GM19240 (cell line): ENCODE data around the gene DVL2.

Experiments used
- DNase-seq: peaks from one replicate; pipeline ENCODE4 v3.0.0; 2011; ENCODE audit warnings: low spot score; ENCODE audit not compliant: insufficient read length

The DVL2 gene

DNA sequence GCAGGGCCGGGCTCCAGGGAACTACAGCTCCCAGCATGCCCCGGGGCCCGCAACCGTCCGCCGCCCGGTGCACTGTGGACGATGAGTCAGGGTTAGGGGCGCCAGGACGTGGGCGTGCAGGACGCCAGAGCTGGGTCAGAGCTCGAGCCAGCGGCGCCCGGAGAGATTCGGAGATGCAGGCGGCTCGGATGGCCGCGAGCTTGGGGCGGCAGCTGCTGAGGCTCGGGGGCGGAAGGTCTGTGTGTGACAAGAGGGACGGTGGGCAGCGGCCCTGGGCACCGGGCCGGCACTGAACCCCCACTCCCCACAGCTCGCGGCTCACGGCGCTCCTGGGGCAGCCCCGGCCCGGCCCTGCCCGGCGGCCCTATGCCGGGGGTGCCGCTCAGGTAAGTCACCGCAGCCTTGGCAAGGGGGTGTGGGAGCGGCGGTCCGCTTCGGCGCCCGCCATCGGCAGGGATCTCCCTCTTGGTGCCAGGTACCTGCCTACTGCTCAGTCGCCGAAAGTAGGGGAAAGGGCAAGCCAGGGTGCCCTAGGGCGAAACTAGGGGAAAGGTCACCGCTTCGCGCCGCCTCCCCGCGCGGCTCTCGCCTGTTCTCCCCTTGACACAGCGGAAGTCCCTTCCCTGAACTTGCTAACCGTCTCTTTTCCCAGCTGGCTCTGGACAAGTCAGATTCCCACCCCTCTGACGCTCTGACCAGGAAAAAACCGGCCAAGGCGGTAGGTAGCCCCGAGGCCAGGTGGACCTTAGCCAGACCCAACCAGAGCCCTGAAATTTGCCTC lies 14.3 kb downstream of the DVL2 start, which contains the start of the genes ACADVL and DLG4:
ACADVL (plus strand) TSS at position 127 of the 781 bp plus-strand sequence; CDS start at position 174, 47 bp downstream.
DLG4 (minus strand) TSS at position 25 of the 781 bp plus-strand sequence.
- peak; percentile 82 for DNase-seq

DNA sequence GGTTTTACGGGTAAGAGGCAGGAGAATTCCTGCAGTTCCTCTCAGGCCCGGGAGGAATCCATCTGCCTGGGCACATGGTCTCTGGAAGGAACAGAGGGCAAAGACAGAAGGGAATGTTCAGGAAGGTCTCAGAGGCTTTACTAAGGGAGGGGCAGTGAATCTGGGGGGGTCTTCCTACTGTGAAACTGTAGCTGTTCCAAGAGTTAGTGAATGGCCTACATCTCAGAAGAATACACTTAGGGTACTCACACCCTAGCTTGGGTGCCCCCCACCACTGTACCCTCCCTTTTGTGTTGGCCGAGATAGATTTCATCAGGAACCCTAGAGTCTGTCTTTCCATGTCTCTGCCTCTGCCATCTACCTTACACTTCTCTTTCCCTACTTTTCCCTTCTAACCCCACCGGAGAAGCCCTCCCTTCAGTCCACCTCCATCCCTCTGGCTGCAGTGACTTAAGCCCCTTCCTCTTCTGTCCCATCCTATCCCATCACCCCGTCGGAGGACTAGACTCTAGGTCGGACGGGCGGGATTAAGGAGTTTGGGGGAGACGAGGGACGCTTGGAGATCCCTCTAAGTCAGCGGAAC lies 15.0 kb downstream of the DVL2 start:
- no peak for DNase-seq

DNA sequence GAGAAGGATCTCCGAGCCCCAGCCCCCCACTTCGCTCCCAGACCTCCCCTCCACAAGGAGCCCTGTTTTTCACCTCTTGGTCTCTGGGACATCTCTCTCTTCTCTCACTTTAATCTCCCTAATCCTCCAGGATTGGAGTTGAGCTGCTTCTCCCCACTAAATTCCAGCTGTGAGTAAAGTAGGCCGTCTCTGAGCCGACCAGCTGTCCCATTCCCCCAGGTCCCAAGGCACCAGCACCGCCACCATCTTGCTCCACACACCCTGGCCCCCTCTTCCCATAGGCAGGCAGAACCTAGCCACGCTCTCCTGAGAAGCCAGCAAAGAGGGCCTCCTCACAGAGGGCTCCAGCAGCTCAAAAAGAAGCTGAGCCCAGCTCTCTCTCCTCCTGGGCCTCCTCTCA lies 15.6 kb downstream of the DVL2 start:
- DNase-seq = no peak

DNA sequence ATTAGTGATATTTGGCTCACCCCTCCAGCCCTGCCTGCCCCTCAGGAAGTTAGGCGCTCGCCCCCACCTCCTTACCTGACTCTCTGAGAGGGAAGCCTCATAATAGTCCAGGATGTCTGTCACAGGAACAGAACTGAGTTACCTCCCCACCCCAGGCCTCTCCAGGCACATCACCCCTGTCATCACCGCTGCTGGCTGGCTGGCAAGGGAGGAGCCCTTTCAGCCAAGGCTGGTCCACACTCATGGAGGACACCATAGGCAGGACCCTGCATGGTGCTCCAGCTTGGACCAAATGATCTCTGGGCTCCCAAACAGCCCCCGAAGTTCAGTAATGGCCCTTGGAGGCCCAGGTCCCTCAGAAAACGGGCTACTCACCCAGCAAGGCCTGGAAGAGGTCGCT lies 16.2 kb downstream of the DVL2 start:
- no peak for DNase-seq

DNA sequence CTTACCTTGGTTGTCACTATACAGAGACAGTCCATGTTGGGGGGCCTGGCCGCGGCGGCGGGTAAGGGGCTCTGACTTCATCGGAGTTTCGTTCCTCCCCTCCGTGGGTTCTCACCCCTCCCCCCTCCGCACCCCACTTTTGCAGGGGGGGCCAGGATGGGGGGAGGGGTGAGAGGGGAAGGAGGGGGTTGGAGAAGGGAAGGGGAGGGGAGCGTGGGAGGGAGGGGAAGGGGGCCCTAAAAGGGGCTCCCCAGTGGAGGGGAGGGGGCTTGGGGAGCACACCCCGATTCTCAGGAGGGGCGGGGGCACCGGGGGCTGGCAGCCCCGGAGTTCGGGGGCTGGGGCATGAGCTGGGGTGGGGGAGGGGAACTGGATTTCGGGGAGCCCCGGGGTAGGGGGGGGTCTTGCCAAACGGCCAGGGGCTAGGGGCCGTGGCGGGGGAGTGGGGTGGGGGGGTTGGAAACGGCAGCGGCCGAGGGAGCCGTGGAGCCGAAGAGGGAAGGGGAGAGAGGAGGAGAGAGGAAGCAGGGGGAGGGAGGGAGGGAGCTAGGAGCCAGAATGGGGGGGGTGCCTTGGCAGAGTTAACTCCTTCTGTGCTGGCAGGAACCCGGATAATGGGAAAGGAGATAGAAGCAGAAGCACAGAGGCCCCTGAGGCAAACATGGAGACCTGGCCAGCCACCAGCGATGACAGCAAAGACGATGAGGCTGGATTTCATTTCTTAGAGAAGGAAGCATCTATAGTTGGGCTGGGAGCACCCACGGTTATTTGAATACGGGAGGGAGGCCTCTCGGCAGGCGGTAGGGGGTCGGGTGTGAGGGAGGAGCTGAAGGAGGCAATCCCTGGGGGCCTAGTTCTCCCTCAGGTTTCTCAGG lies 17.0 kb downstream of the DVL2 start:
- no peak for DNase-seq

DNA sequence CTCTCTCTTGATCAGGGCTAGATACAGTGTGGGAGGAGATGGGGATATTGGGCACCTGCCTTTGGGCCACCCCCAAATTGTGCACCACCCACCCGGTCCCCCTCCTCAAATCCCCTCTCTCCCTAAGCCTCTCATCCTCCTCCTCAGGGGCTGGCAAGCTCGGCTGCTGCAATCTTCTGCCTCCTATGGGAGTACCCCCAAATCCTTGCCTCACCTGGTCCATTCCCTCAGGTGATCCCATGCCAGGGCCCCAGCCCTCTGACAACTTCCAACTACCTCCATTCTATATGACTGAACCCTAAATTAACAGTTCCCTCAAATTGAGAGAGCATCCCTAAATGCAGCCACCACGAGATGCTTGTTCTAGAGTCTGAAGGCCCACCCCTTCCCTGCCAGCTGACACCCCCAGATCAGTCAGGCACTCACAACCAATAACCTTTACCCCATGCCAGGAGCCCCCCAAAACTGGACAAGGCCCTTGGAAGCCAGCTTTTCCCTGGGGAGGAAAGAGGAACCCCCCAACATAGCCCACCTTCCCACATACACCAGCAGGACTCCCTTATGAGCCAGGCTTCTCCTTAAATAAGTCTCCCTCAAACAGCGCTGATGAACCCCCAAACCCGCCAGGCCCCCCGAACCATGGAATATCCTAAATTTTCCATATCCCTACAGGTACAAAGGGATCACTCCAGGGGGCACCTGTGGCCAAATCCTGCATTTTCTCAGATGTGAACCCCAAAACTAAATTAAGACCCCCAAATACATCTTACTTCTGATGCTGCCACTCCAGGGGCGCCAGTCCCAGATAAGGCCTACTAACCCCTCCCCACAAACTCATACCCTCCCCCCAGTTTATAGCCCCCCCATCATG lies 17.8 kb downstream of the DVL2 start:
- DNase-seq = no peak

DNA sequence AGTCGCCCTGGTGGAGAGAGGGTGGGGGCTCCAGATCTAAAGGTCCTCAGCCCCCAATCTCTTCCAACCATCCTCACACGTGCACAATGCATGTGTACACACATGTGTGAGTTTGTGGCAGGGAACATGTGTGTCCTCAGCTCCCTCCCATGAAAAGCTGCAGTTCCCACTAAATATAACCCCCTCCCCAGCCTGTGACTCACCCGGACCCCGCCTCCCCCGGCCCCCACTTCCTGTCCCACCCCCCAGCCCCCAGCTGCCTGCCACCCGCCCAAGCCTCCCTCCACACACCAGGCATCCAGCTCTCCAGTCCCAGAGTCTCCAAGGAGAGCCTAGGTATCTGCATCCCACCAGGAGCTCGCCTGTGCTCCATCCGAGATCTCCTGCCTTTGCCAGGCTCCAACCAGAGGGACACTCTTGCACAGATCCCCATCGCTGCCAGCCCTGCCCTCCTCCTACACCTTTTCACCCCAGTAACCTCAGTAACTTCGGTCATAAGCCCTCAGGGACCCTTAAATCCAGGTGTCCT lies 18.6 kb downstream of the DVL2 start:
- no peak for DNase-seq

DNA sequence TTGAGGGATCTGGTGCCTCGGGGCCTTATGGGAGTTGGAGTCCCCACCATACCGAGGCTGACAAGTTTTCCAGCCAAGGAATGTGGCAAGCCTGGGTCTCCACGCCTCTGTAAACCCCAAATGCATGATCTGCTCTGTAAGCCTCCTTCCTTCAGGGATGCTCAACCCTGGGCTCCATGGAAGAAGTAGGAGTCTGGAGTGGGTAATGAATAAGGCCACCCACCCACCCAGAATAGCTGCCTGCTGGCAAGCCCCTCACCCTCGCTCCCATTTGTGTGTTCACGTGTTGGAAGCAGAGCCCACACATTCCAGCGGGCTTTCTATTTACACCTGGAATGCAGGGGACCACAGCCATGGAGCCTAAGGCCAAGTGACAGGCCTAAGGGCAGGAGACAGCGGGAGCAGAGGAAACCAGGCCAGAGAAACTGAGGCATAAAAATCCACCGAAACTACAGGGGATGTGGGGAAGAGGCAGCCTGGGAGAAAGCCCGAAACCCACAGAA lies 19.1 kb downstream of the DVL2 start:
- DNase-seq = no peak

DNA sequence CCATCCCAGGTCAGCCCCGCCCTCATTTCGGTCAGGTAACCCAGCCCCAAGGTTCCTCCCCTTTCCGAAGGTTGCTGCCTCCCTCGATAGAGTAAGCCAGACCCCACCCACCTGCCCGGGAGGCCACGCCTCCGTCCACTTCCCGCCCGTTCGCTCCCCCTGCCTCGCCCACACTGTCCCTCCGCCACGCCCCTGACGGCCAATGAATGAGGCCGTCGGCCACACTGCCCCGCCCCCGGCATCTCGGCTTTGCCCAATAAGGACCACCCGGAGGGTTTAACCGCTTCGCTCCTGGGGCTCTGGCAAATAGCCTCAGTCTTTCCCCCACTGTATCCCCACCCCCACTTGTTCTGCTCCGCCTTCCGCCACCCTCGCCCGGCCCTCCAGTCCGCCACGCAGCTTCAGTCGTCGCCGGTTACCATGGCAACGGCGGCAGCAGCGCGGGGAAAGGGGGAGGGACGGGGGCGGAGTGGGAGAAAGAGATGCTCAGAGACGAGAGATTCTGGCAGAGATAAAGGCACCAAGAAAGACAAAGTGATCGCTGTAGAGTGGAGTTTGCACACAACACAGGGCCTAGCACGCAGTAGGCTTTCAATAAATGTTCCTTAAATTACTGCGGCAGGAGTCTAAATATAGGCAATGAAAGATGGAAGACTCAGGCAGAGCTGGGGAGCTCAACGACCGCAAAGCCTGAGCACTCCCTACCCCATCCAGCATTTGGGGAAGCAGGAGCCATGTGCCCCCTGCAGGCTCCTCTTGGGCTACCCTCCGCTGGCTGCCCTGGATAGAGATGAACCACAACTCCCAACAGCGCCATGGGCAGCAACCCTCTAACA lies 19.8 kb downstream of the DVL2 start:
- peak; percentile 100 for DNase-seq

DNA sequence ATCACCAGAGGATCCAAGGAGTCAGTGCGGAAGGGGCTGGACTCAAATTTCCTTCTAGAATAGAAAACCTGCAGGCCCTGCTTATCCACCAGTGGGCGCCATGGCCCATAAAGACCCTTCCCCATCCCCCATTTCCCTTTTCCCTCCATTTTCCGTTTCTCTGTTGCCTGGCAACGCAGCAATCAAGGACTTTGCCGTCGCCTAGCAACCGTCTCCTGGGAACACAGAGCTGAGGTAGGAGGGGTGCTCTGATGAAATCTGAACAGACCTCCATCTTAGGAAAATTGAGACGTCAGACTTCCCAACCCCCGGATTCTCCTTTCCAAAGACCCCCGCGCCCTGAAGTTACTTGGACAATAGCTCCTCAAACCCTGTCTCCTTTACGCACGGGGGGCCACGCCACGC lies 20.4 kb downstream of the DVL2 start:
- peak; percentile 54 for DNase-seq

DNA sequence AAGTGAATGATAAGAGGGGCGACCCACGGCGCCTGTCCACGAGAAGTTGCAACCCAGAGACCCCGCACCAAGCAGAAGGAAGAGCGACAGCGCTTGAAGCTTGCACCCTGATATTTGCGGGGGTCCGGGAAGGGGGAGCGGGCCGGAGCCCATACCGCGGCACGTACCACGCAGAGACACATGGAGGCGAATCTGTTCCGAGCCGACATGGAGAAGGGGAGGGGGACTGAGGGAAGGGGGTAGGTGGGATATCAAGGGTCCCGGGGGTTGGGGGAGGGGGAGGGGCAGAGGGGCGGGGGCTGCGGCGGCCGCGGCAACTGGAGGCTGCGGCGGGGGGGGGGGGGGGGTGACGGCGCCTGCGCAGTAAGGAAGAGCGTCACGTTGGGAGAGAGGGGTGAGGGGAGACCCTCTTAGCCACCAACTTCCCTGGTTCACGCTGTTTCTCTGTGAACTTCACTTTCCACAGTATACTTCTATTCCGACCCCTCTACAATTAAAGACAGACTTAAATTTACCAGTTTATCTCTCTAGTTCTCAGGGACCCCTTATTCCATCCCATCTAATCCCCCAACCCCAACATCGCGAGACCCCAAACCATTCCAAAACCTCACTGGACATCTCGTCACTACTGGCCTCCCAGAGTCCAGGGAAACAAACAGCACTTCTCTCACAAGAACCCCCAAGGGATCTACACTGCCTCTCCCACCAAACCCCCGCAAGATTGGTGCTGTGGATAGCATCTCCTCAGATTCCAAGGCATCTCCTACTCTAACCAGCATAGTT lies 22.6 kb downstream of the DVL2 start:
- no peak for DNase-seq

DNA sequence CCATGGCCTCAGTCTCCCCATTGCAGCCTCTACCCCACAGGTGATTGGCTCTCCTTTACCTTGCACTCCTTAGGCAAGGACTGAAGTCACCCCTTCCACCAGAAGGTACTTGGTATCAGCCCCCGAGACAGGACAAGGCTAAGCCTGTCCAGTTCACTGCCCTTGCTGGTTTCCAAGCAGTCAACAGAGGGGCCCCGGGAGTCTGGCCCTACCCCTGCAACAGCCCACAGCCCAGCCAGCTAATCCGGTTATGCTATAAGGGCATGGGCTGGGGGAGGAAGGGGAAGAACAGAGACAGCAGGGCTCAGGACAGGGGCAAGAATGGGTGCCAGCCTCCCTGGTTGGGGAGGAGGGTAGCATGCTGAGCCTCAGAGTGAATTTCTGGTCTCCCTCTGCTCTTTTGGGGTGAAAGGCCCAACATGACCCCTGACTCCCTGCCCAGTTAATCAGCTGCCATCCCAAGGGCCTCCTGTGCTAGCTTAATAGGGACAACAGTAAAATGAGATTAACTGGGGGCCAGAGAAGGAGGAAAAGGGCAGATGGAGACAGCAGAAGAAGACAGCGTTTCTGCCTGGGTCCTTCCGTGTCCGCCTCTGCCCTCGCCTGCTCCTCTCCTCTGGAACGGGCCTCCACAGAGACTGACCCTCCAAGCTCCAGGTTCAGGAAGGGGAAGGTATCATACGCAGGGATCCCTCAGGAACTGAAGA lies 25.4 kb downstream of the DVL2 start:
- no peak for DNase-seq

DNA sequence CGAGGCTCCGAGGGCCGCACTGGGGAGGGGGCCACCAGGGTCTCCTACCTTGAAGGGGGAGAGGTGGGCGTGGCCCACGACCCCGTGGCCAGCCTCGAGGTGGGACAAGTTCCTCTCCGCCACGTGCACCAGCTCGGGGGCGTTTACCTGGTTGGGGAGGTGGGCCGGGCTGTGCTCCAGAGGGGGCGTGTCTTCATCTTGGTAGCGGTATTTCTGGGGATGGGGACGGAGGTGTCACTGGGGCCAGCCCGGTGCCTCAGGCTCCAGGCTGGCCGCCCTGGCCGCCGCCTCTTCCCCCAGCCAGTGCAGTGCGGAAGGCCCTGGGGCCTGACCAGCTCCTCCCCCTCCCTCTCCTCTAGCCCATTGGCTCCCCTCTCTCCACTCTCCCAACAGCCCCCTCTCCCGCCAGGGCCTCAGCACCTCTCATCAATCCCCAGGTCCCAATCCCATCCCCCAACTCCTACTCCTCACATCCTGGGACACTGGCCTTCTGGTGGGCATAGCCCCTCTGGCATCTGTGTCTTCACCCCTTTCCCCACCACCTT lies 26.2 kb downstream of the DVL2 start:
- DNase-seq = no peak

DNA sequence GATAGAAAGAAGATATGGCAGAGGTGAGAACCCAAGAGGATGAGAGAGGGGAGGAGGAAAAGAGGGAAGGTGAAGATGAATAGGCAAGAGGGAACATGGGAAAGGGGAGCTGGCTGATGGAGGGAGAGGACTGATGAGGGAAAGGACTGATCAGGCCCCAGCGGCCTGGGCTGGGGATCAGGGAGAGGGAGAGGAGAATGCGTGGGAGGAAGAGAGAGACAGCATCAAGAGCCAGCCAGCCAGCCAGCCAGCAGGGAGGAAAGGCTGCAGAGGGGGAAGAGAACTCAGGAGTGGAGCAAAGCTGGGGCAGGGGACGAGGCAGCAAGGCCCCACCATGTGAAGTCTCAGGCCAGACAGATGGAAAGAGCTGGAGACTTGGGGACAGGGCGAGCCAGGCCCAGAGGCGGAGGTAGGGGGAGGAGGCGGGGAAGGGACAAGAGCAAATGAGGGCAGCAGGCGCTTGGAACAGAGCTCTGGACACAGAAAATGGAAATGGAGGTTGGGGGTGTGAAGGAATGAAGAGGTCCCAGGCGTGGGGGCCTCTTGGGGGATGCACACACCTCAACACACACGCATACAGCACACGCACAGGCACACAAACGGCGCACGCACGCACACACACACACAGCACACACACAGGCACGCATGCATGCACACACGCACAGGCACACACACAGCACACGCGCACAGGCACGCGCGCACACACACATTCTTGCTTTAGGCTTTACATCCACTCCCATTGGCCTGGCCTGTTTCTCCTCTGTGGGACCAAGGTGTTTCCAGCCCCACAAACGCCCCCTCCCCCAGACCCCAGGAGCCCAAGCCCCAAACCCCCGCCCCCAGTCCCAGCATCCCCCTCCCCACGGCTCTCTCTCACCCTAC lies 27.0 kb downstream of the DVL2 start:
- DNase-seq = no peak

DNA sequence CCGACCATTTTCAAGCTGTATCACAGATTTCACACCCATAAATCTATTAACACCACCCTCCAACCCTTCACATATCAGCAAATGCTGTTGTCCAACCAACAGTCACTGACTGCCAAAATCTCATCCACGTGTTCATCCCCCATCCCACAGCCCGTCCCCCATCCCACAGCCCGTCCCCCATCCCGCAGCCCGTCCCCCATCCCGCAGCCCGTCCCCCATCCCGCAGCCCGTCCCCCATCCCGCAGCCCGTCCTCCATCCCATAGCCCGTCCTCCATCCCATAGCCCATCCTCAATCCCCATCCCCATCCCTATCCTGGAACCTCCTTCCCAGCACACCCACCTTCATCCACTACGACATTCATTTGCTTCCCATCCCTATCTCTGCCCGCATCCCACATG lies 28.8 kb downstream of the DVL2 start:
- no peak for DNase-seq

DNA sequence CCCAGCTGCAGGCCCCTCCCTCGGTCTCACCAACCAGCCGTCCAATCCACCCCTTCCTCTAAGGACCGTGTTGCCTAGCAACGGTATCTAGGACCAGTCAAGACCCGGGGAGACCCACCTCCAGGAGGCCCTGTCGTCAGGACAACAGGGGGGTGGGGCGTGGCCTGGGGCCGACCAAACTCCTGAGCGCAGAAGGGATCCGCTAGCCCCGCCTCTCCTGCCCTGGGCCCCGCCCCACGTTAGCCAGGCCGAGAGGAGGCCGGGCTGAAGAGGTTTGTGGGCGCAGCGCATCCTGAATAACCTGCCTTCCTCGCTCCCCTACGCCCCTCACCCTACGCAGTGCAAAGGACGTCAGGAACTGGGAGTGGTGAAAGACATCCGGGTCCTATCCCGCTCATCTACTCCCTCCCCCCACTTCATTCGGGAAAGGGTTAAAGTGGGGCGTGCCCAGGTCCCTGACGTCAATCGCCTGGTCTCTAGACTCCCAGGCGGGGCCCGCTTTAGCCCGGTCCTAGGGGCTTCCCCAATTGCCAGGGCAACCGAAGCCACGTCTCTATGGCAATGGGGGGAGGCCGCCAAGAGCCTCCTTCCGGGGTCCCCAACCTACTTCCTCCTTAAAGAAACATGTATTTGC lies 29.4 kb downstream of the DVL2 start:
- DNase-seq = peak; percentile 99

DNA sequence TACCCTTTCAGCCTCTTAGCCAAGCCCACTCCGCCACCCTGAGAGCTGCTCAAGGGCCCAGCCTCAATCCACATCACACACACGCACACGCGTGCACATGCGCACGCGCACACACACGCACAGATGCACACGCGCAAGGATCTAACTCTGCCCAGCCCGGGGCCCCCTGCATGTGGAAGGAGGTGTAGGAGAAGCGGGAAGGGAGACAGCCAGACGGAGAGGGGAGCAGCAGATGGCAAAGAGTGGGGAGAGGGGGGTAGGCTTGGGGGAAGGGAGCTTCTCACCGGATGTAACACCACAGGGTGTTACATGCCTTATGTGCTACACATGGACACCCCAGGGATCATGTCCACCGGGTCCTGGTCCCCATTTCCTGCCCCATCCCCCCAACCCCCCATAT lies 30.0 kb downstream of the DVL2 start:
- DNase-seq = no peak
